B cell (primary cell): ENCODE data around the gene PTGER3. TPM values are rescaled to one million over a fixed set of nuclear protein-coding genes. Genes with fewer than 3 reads are reported as not detected.

Source experiments
- ATAC-seq: fragments of 200-7000 bp; cut with Tn5 transposase; one replicate; pipeline ENCODE4 v1.10.0; 2021; ENCODE audit warnings: low read depth, mild to moderate bottlenecking, moderate number of reproducible peaks, moderate library complexity
- CTCF ChIA-PET: fragments of 350-600 bp; sonication (Branson Sonifier 250); formaldehyde crosslinking; loops from one replicate; lab custom pipeline; 2021; ENCODE audit warnings: antibody characterized with exemption, inconsistent platforms; lab: Charles Lee
- POLR2A ChIA-PET: fragments of 350-600 bp; sonication (Branson Sonifier 250); formaldehyde crosslinking; loops from one replicate; lab custom pipeline; 2021; ENCODE audit warnings: antibody characterized with exemption; lab: Charles Lee
- DNase-seq: peaks from one replicate; pipeline ENCODE4 v3.0.0; 2013
- H2AFZ ChIP-seq: 2 replicates; pipeline ENCODE4 v1.6.1; 2012; ENCODE audit warnings: mild to moderate bottlenecking, low read depth, low read length; ENCODE audit not compliant: insufficient read depth, poor library complexity, severe bottlenecking
- H3K27ac ChIP-seq, 2 donors: 1 replicate in 1 of 2; 2 replicates in 1 of 2; pipeline ENCODE4 v1.5.1; 2012 to 2013; ENCODE audit warnings: low read length in 2 of 2, mild to moderate bottlenecking in 2 of 2, moderate library complexity in 1 of 2
- H3K27me3 ChIP-seq, 4 experiments: fragments of 200-600 bp in 1 of 4; sonication (generic) in 1 of 4; replicated peaks in 1 of 4; 1 replicate in 2 of 4; 2 replicates in 2 of 4; pipeline versions ENCODE4 v1.6.1 to v1.7.0; 2013 to 2016; ENCODE audit warnings: low read length in 3 of 4, mild to moderate bottlenecking in 2 of 4, mixed read lengths in 1 of 4, moderate library complexity in 1 of 4; ENCODE audit not compliant: insufficient read depth in 4 of 4, control insufficient read depth in 3 of 4; ENCODE audit errors: control extremely low read depth in 1 of 4
- H3K36me3 ChIP-seq, 2 experiments: replicated peaks in 1 of 2; 1 replicate in 1 of 2; 2 replicates in 1 of 2; pipeline versions ENCODE4 v1.6.1 to v1.7.1; 2013; ENCODE audit warnings: low read length in 1 of 2; ENCODE audit not compliant: insufficient read depth in 2 of 2, control insufficient read depth in 1 of 2; ENCODE audit errors: control extremely low read depth in 1 of 2, extremely low read depth in 1 of 2
- H3K4me1 ChIP-seq, 2 donors: fragments of 200-600 bp in 1 of 2; sonication (generic) in 1 of 2; 1 replicate in 1 of 2; 2 replicates in 1 of 2; pipeline versions ENCODE4 v1.5.1 to v1.6.1; 2013 to 2017; ENCODE audit warnings: low read length in 2 of 2; ENCODE audit not compliant: control insufficient read depth in 2 of 2, insufficient read depth in 2 of 2
- H3K4me2 ChIP-seq: replicated peaks from 2 replicates; pipeline ENCODE3; 2012; ENCODE audit warnings: mild to moderate bottlenecking, low read depth, low read length; ENCODE audit not compliant: poor library complexity, severe bottlenecking
- H3K4me3 ChIP-seq, 5 experiments: fragments of 200-600 bp in 1 of 5; sonication (generic) in 1 of 5; 1 replicate in 3 of 5; 2 replicates in 2 of 5; pipeline versions ENCODE4 v1.5.1 to v1.7.0; 2011 to 2016; ENCODE audit warnings: low read length in 4 of 5, mild to moderate bottlenecking in 4 of 5, low read depth in 2 of 5, control low read depth in 1 of 5, moderate library complexity in 1 of 5; ENCODE audit not compliant: insufficient read depth in 1 of 5; ENCODE audit errors: control extremely low read depth in 1 of 5, extremely low read depth in 1 of 5
- H3K79me2 ChIP-seq: fragments of 200-600 bp; sonication (generic); one replicate; pipeline ENCODE4 v1.6.0; 2016; ENCODE audit warnings: low read length; ENCODE audit not compliant: control insufficient read depth, insufficient read depth
- H3K9ac ChIP-seq: fragments of 200-600 bp; sonication (generic); 2 replicates; pipeline ENCODE4 v1.6.1; 2017; ENCODE audit warnings: mild to moderate bottlenecking, low read length, moderate library complexity
- H3K9me3 ChIP-seq, 3 donors: one replicate each; pipeline versions ENCODE4 v1.6.1 to v1.7.1; 2013; ENCODE audit warnings: low read length in 2 of 3; ENCODE audit not compliant: control insufficient read depth in 2 of 3, insufficient read depth in 1 of 3; ENCODE audit errors: control extremely low read depth in 1 of 3
- H4K20me1 ChIP-seq: 2 replicates; pipeline ENCODE4 v1.6.0; 2012; ENCODE audit warnings: mild to moderate bottlenecking, low read length; ENCODE audit not compliant: insufficient read depth, control insufficient read depth, poor library complexity, severe bottlenecking
- H3K27ac Mint-ChIP-seq: one replicate; pipeline ENCODE4 v1.8.0; 2021; ENCODE audit warnings: mixed read lengths
- H3K27me3 Mint-ChIP-seq: one replicate; pipeline ENCODE4 v1.8.0; 2021; ENCODE audit warnings: mixed read lengths
- H3K4me1 Mint-ChIP-seq: one replicate; pipeline ENCODE4 v1.8.0; 2021; ENCODE audit warnings: mixed read lengths
- H3K4me3 Mint-ChIP-seq: one replicate; pipeline ENCODE4 v1.8.0; 2021; ENCODE audit warnings: mixed read lengths
- H3K9me3 Mint-ChIP-seq: one replicate; pipeline ENCODE4 v1.8.0; 2022; ENCODE audit warnings: mixed read lengths; ENCODE audit not compliant: insufficient read depth
- CTCF ChIP-seq: fragments of 200-600 bp; IDR thresholded peaks from one replicate; pipeline ENCODE4 v1.8.0; 2022; ENCODE audit warnings: antibody characterized with exemption, mild to moderate bottlenecking
- EZH2 ChIP-seq: IDR thresholded peaks from 2 replicates; pipeline ENCODE4 v1.6.1; 2012; ENCODE audit warnings: borderline replicate concordance, low read depth, mild to moderate bottlenecking, moderate library complexity, low read length; ENCODE audit not compliant: insufficient read depth, poor library complexity, severe bottlenecking
- WGBS: methylation state at CpG from one replicate; pipeline ENCODE4 v1.1.5; 2013; ENCODE audit warnings: missing lambda C conversion rate; ENCODE audit not compliant: insufficient coverage; 5-methylcytosine and 5-hydroxymethylcytosine counted together
- intact Hi-C: fragments of 100-400 bp; cut with micrococcal nuclease; formaldehyde crosslinking; loops from one replicate; pipeline ENCODE4 v1.10.0; 2022
- polyA plus RNA-seq: library from polyadenylated mRNA; depleted of rRNA; stranded (reverse); fragments of >200 nt; gene quantifications from 2 replicates; pipeline ENCODE4 v1.2.3, GENCODE V29; 2012
- total RNA-seq, 2 donors: library from RNA; stranded (reverse); fragments of 120-200 nt in 1 of 2; gene quantifications; 1 replicate in 1 of 2; 2 replicates in 1 of 2; pipeline versions ENCODE4 v1.2.3 to v1.2.4, GENCODE V29; 2013 to 2022

Gene PTGER3
- total and polyA plus RNA-seq, 2 donors (not counting 1 experiment from before 2014, with no cell fraction given), result 0.27 TPM; not detected in 1

- intact Hi-C loops, result no loop called here
These were observed 99.8 kb downstream of the PTGER3 start for GRCh38 chr1:70947835-70948234.

GRCh38 chr1:70945676-70946075 lies 101.9 kb downstream of the PTGER3 start:
- Mint-ChIP-seq H3K4me1 (no peaks in the 10 kb centered on the region), H3K9me3 (no peaks in the 10 kb centered on the region), H3K4me3 (no peak overlapping the region), H3K27me3 (peaks cover 4% of the 10 kb centered on the region), H3K27ac (no peak overlapping the region)
- no peaks in the 10 kb centered on the region for H4K20me1 ChIP-seq
- H3K4me2 ChIP-seq, result no peak overlapping the region
- no peaks in the 10 kb centered on the region for H3K4me1 ChIP-seq
- no peak overlapping the region for H3K27ac ChIP-seq
- H3K27me3 ChIP-seq, result no peaks in the 10 kb centered on the region
- 100% methylated on average over 2 of the region's 2 CpGs for WGBS
- H3K79me2 ChIP-seq, result no peaks in the 10 kb centered on the region
- H3K9ac ChIP-seq, result no peak overlapping the region
- intact Hi-C loops, result no loop called here
- H3K4me3 ChIP-seq, result no peak overlapping the region
- no peak overlapping the region for H2AFZ ChIP-seq
- POLR2A ChIA-PET, result no interaction called here
- no peaks in the 10 kb centered on the region for H3K36me3 ChIP-seq
- TF ChIP-seq CTCF, result no peak
- TF ChIP-seq EZH2, result no peak
- no peaks in the 10 kb centered on the region for H3K9me3 ChIP-seq
- CTCF ChIA-PET, result no interaction called here
- DNase-seq, result no peak
- no peak for ATAC-seq

More at GRCh38 chr1:70947835-70948234, 99.8 kb downstream of the PTGER3 start:
- Histone ChIP-seq H3K27me3 (no peaks in the 10 kb centered on the region), H3K4me1 (no peaks in the 10 kb centered on the region), H3K79me2 (no peaks in the 10 kb centered on the region), H2AFZ (no peak overlapping the region), H3K9ac (no peak overlapping the region), H3K27ac (no peak overlapping the region), H3K36me3 (no peaks in the 10 kb centered on the region), H3K4me3 (no peak overlapping the region), H3K9me3 (no peaks in the 10 kb centered on the region), H3K4me2 (no peak overlapping the region), H4K20me1 (no peaks in the 10 kb centered on the region)
- no peak overlapping the region for H3K4me3 Mint-ChIP-seq
- no peaks in the 10 kb centered on the region for H3K4me1 Mint-ChIP-seq
- TF ChIP-seq EZH2 (no peak), CTCF (no peak)
- peaks cover 4% of the 10 kb centered on the region for H3K27me3 Mint-ChIP-seq
- DNase-seq (no peak), ATAC-seq (no peak)
- H3K9me3 Mint-ChIP-seq, result no peaks in the 10 kb centered on the region
- WGBS, result no CpG with 5 or more reads among the region's 2 CpGs
- no peak overlapping the region for H3K27ac Mint-ChIP-seq
- ChIA-PET CTCF (no interaction called here), POLR2A (no interaction called here)
